Activated T-cell treated with anti-CD3 and anti-CD28 coated beads, Interleukin-2, amount 50 U/mL, for 24 hours (primary cell): Measurements from ENCODE around the gene TXNRD2.

Experiments used
- DNase-seq: peaks from one replicate; pipeline ENCODE4 v3.0.0-alpha.2; 2020
- H3K27ac Mint-ChIP-seq: 2 replicates; pipeline ENCODE4 v1.8.0; 2020; ENCODE audit warnings: mild to moderate bottlenecking, mixed read lengths
- H3K27me3 Mint-ChIP-seq: 2 replicates; pipeline ENCODE4 v1.8.0; 2020; ENCODE audit warnings: mixed read lengths
- H3K36me3 Mint-ChIP-seq: 2 replicates; pipeline ENCODE4 v1.8.0; 2020; ENCODE audit warnings: low read depth, mixed read lengths
- H3K4me1 Mint-ChIP-seq: 2 replicates; pipeline ENCODE4 v1.8.0; 2020; ENCODE audit warnings: low read depth, mixed read lengths
- H3K4me3 Mint-ChIP-seq: 2 replicates; pipeline ENCODE4 v1.8.0; 2020; ENCODE audit warnings: mild to moderate bottlenecking, moderate library complexity, mixed read lengths
- H3K9me3 Mint-ChIP-seq: 2 replicates; pipeline ENCODE4 v1.8.0; 2020; ENCODE audit warnings: mixed read lengths

Gene TXNRD2

GRCh38 chr22:19941365-19942082 lies at the start of gene TXNRD2, which contains the start of gene COMT:
Gene TXNRD2 (minus strand): TSS chr22:19941818. CDS start chr22:19941803, 15 bp downstream.
Gene COMT (plus strand): TSS chr22:19941772. CDS start chr22:19962527, 20,755 bp downstream.
- DNase-seq = peak; percentile 84
- peaks cover 38% of the 10 kb centered on the region for H3K4me1 Mint-ChIP-seq
- H3K9me3 Mint-ChIP-seq = peaks cover 3% of the 10 kb centered on the region
- no peaks in the 10 kb centered on the region for H3K27me3 Mint-ChIP-seq
- H3K4me3 Mint-ChIP-seq = peak within 1 kb of the TSS; percentile 93
- peak within 1 kb of the TSS; percentile 96 for H3K27ac Mint-ChIP-seq
- peaks cover 50% of the 10 kb centered on the region for H3K36me3 Mint-ChIP-seq

GRCh38 chr22:19991395-19991644 lies 49.7 kb upstream of the TXNRD2 start:
- no peak for DNase-seq
- Mint-ChIP-seq H3K27ac (no peak overlapping the region), H3K9me3 (no peaks in the 10 kb centered on the region), H3K27me3 (no peaks in the 10 kb centered on the region), H3K4me3 (no peak overlapping the region), H3K4me1 (peaks cover 2% of the 10 kb centered on the region), H3K36me3 (no peaks in the 10 kb centered on the region)

GRCh38 chr22:19990609-19991394 lies 49.2 kb upstream of the TXNRD2 start:
- Mint-ChIP-seq H3K27me3 (no peaks in the 10 kb centered on the region), H3K36me3 (no peaks in the 10 kb centered on the region), H3K4me3 (no peak overlapping the region), H3K9me3 (no peaks in the 10 kb centered on the region), H3K27ac (no peak overlapping the region), H3K4me1 (peaks cover 4% of the 10 kb centered on the region)
- no peak for DNase-seq

GRCh38 chr22:19990188-19990587 lies 48.6 kb upstream of the TXNRD2 start:
- H3K9me3 Mint-ChIP-seq = no peaks in the 10 kb centered on the region
- no peaks in the 10 kb centered on the region for H3K27me3 Mint-ChIP-seq
- no peak overlapping the region for H3K27ac Mint-ChIP-seq

GRCh38 chr22:19989725-19990067 lies 48.1 kb upstream of the TXNRD2 start:
- Mint-ChIP-seq H3K27me3 (no peaks in the 10 kb centered on the region), H3K4me3 (no peak overlapping the region), H3K9me3 (no peaks in the 10 kb centered on the region), H3K27ac (no peak overlapping the region), H3K36me3 (no peaks in the 10 kb centered on the region), H3K4me1 (peaks cover 4% of the 10 kb centered on the region)
- no peak for DNase-seq

More at GRCh38 chr22:19990188-19990587, 48.6 kb upstream of the TXNRD2 start:
- H3K4me1 Mint-ChIP-seq = peaks cover 4% of the 10 kb centered on the region
- no peaks in the 10 kb centered on the region for H3K36me3 Mint-ChIP-seq
- no peak overlapping the region for H3K4me3 Mint-ChIP-seq
- DNase-seq = no peak

- no peak for DNase-seq
- Mint-ChIP-seq H3K4me3 (no peak overlapping the region), H3K36me3 (no peaks in the 10 kb centered on the region), H3K27me3 (no peaks in the 10 kb centered on the region), H3K9me3 (no peaks in the 10 kb centered on the region), H3K4me1 (peaks cover 4% of the 10 kb centered on the region), H3K27ac (no peak overlapping the region)
Observed at GRCh38 chr22:19988965-19989724, 47.5 kb upstream of the TXNRD2 start.

- Mint-ChIP-seq H3K9me3 (no peaks in the 10 kb centered on the region), H3K4me3 (no peak overlapping the region), H3K4me1 (peaks cover 4% of the 10 kb centered on the region), H3K27ac (no peak overlapping the region), H3K27me3 (no peaks in the 10 kb centered on the region), H3K36me3 (no peaks in the 10 kb centered on the region)
- no peak for DNase-seq
Observed at GRCh38 chr22:19988331-19988808, 46.8 kb upstream of the TXNRD2 start.

GRCh38 chr22:19987394-19988306 lies 46.0 kb upstream of the TXNRD2 start:
- peaks cover 4% of the 10 kb centered on the region for H3K4me1 Mint-ChIP-seq
- H3K4me3 Mint-ChIP-seq = peak overlapping the region; percentile 25
- H3K9me3 Mint-ChIP-seq = no peaks in the 10 kb centered on the region
- no peak for DNase-seq
- no peak overlapping the region for H3K27ac Mint-ChIP-seq
- no peaks in the 10 kb centered on the region for H3K27me3 Mint-ChIP-seq
- H3K36me3 Mint-ChIP-seq = no peaks in the 10 kb centered on the region

GRCh38 chr22:19986410-19987341 lies 45.1 kb upstream of the TXNRD2 start:
- H3K27ac Mint-ChIP-seq = no peak overlapping the region
- H3K9me3 Mint-ChIP-seq = no peaks in the 10 kb centered on the region
- peak; percentile 79 for DNase-seq
- H3K36me3 Mint-ChIP-seq = no peaks in the 10 kb centered on the region
- peak overlapping the region; percentile 52 for H3K4me3 Mint-ChIP-seq
- H3K4me1 Mint-ChIP-seq = peaks cover 4% of the 10 kb centered on the region
- no peaks in the 10 kb centered on the region for H3K27me3 Mint-ChIP-seq

GRCh38 chr22:19986011-19986409 lies 44.4 kb upstream of the TXNRD2 start:
- DNase-seq = no peak
- no peak overlapping the region for H3K27ac Mint-ChIP-seq
- no peaks in the 10 kb centered on the region for H3K27me3 Mint-ChIP-seq
- peak overlapping the region; percentile 52 for H3K4me3 Mint-ChIP-seq
- peaks cover 4% of the 10 kb centered on the region for H3K4me1 Mint-ChIP-seq
- no peaks in the 10 kb centered on the region for H3K9me3 Mint-ChIP-seq
- no peaks in the 10 kb centered on the region for H3K36me3 Mint-ChIP-seq

GRCh38 chr22:19984851-19985811 lies 43.5 kb upstream of the TXNRD2 start:
- Mint-ChIP-seq H3K9me3 (no peaks in the 10 kb centered on the region), H3K4me1 (peaks cover 4% of the 10 kb centered on the region), H3K36me3 (no peaks in the 10 kb centered on the region), H3K4me3 (no peak overlapping the region), H3K27ac (no peak overlapping the region), H3K27me3 (no peaks in the 10 kb centered on the region)
- no peak for DNase-seq

- Mint-ChIP-seq H3K27me3 (no peaks in the 10 kb centered on the region), H3K9me3 (no peaks in the 10 kb centered on the region), H3K4me3 (no peak overlapping the region), H3K27ac (no peak overlapping the region), H3K4me1 (peaks cover 4% of the 10 kb centered on the region), H3K36me3 (no peaks in the 10 kb centered on the region)
- DNase-seq = no peak
Observed at GRCh38 chr22:19984201-19984753, 42.7 kb upstream of the TXNRD2 start.
